ENCODE measurements around the gene JHY.

DNA sequence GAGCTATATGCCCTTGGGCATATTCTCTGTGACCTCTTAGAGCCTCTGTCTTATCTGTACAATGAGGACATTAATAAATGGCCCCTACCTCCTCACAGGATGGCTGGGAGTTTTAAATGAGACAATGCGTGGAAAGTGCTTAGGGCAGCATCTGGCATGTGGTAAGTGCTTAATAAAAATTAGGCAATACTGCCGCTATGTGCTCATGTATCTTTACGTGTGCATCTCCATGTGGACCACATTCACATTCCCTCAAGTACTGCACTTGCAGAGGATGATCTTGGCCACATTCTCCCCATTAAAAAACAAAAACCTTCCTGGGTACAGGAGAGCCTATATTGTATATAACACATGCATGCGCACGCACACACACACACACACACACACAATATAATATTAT is 118.2 kb downstream of the JHY start:
- TF ChIP-seq POLR2AphosphoS5 (IDR thresholded peaks at IDR 0.05) (no peak), EP300 (IDR thresholded peaks at IDR 0.05) (no peak)
- TF ChIP-seq, protein P1, sequence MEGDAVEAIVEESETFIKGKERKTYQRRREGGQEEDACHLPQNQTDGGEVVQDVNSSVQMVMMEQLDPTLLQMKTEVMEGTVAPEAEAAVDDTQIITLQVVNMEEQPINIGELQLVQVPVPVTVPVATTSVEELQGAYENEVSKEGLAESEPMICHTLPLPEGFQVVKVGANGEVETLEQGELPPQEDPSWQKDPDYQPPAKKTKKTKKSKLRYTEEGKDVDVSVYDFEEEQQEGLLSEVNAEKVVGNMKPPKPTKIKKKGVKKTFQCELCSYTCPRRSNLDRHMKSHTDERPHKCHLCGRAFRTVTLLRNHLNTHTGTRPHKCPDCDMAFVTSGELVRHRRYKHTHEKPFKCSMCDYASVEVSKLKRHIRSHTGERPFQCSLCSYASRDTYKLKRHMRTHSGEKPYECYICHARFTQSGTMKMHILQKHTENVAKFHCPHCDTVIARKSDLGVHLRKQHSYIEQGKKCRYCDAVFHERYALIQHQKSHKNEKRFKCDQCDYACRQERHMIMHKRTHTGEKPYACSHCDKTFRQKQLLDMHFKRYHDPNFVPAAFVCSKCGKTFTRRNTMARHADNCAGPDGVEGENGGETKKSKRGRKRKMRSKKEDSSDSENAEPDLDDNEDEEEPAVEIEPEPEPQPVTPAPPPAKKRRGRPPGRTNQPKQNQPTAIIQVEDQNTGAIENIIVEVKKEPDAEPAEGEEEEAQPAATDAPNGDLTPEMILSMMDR (IDR thresholded peaks at IDR 0.05), result no peak

All from gastroesophageal sphincter (tissue), 3 donors.